ENCODE results near the gene TMEM132D.

DNA sequence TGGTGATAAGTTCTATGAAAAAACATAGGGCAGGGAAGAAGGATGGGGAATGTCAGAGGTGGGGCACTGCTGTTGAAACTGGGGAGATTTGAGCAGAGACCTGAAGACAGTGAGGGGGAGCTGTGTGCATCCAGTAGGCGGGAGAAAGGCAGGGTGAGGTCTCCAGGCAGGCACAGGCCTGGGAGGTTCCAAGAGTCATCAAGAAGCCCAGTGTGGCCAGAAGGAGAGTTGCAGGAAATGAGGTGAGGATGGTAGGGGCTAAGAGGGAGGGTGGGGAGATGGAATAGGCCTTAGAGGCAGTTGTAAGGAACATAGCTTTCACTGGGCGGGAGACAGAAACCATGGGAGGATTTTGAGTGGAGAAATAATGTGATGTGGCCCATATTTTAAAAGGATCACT, 708.7 kb downstream of the TMEM132D start:
- TF ChIP-seq POLR2A (IDR thresholded peaks at IDR 0.05; ENCODE audit: low read length) (no peak), GATA1 (IDR thresholded peaks at IDR 0.05; ENCODE audit: low read depth, low read length) (no peak)

All from erythroblast (primary cell).